HG03520 (cell line): ENCODE measurements around the gene HIVEP2.

Experiments used
- ATAC-seq: cut with Tn5 transposase; IDR thresholded peaks from one replicate; pipeline ENCODE4 v1.9.1; 2021; ENCODE audit warnings: mild to moderate bottlenecking, moderate library complexity; ENCODE audit not compliant: unreplicated experiment

The HIVEP2 gene

GRCh38 chr6:142896732-142897131 is 48.2 kb downstream of the HIVEP2 start:
- ATAC-seq = no peak

- ATAC-seq = no peak
These were observed 51.9 kb downstream of the HIVEP2 start for GRCh38 chr6:142893088-142893487.

DNA sequence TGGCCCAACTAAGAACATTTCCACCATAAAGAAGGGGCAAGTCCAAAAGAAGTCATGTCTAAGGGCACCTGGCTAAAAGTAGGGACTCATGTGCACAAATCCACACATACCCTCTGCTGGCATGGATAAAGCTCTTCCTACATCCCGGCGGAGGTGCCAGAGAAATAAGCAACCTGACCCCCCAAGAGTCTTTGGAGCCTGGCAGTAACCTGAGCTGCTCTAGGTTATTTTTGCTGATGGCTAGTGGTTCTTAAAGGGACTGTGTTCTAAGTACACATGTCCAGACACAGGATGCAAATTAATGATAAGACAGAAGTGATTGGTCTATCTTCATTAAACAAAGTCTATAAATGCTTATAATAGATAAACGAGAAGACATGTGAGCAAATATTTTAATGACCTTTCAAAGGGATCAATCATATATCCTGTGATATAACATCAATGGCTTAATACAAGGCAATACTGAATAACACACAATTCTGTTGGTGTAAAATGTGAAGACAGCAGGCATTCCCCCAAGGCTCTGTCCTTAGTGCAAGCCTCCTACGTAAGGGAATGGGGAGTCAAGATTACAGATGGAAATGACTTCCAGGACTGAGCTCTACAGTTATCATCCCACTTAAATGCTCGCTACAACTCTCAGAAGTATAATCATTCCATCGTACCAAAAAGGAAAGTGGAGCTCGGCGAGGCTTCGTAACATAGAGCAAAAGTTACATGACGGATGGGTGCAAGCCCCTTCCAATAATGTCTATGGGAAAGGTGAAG is 52.5 kb downstream of the HIVEP2 start:
- no peak for ATAC-seq

GRCh38 chr6:142891454-142891853 is 53.5 kb downstream of the HIVEP2 start:
- ATAC-seq = no peak

DNA sequence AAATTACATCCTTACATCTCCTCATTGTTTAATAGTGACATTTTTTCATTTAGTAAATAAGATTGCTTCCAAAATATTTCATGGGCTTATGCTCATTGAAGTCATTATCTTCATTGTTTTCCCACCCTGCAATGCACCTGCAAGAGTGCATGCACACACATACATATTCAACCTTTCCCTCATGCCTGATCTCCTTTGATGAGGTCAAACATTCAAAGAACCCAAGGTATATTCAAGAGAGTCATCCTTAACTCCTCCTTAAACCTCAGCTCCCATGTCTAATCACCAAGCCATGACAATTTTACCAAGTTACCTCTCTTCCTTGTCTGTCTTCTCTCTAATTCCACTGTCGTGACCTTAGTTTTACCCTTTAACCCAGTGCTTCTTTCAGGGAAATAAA is 56.5 kb downstream of the HIVEP2 start:
- no peak for ATAC-seq

DNA sequence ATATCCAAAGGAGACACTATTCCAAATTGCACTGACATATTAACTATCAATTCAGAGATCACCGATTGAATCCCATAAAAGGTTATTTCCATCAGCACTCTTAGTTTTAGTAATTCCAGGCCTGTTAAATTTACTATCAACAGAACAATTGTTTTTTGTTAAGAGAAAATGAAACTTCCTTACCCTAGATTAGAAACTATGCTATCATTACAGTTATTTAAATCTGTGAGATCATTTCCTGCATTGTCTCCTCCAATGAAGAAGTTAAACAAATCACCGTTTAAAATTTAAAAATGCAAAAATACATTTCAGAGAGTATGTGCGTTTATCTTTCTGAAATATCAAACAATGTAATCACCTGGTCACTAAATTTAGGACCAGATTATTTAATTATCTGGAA is 57.5 kb downstream of the HIVEP2 start:
- no peak for ATAC-seq

- peak; percentile 77 for ATAC-seq
These were observed 58.4 kb downstream of the HIVEP2 start for GRCh38 chr6:142886431-142887170.

GRCh38 chr6:142885182-142885867 is 59.7 kb downstream of the HIVEP2 start:
- peak; percentile 67 for ATAC-seq

DNA sequence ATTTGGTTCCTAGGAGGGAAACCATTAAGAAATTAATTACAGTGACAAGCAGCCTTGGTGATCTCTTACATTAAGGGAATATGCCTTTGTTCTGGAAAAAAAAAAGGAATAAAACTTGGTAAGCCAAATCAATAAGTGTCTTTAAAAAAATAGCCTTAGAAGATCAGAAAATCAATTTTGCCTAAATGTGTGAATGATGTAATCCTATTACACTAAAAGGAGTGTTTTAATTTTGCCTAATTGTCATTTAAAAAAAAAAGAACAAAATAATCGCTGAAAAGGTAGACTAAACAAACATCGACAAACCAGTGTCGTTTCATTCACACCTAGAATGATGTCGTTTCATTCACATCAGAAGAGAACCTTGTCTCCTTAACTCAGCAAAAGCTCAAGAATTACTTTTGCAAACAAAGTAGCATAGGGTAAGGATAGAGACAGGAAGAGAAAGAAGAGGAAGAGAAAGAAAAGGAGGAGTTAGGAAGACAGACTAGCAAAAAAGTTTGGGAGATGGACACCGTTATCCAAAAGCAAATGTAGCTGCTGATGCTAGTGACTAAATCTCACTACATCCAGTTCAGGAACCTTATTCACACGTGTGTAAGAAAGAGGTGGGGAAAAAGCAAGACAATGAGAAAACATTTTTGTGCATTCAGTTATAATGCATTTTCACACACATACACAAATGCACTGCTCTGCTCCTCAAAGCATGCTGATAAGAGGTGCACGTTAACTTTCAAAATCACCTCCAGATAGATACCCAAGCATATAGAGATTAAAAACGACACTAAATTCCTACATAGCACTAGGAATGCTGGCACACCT is 60.6 kb downstream of the HIVEP2 start:
- ATAC-seq = no peak

- ATAC-seq = no peak
These were observed 62.0 kb downstream of the HIVEP2 start for GRCh38 chr6:142883011-142883410.

- no peak for ATAC-seq
These were observed 63.2 kb downstream of the HIVEP2 start for GRCh38 chr6:142881761-142882160.

DNA sequence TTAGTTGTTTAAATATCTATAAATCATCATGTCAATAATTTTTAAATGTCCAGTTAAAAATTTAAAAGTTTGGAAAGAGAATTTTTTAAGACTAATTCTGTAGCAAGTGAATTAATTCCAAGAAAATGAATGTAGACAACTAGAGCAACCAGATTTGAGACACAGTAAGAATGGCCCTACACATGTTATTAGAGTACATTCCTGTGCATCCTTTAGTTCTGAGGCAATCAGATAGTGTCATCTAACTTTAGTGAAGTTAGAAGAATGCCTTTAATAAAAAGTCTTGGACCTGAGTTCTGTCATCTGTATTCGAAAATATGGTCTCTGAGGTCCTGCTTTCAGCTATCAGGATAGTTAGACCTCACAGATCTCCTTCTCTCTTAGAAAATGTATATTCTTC is 63.7 kb downstream of the HIVEP2 start:
- ATAC-seq = no peak

DNA sequence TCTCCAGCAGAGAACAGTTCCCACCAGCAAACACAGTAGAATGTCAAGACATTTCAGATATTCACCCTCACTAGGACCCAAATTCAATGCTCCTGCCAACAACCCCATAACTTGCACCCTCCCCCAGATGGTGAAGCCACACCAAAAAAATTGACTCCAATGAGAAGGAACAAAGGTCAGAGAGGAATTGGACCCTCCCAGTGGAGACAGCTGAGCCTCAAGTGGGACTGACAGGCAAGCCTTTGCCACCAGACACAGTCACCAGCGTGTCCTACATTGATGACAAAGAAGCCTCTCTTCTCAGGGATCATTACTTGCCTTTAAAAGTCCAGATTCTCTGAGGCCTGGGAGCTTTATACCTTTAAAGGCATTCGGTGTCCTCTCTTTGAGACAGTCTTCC is 64.8 kb downstream of the HIVEP2 start:
- no peak for ATAC-seq

DNA sequence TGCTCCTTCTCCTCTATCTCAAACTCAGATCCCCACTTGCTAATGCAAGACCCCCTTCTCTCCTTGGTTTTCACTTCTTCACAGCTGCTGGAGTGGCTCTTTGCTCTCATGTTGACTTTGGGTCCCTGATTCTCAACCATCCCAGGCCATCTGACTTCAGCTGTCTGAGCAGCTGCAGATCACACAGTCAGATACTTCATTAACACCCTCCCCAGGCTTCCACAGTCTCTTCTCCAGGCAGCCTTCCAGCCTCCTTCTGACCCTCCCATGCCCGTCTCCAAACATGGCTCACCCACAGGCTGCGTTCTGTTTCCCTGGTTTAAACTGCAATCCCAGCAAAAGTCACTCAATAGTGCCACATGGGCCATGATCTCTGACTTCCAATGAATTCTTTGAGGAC is 65.4 kb downstream of the HIVEP2 start:
- ATAC-seq = no peak

- no peak for ATAC-seq
These were observed 65.9 kb downstream of the HIVEP2 start for GRCh38 chr6:142879076-142879475.

GRCh38 chr6:142878407-142878806 is 66.6 kb downstream of the HIVEP2 start:
- no peak for ATAC-seq

DNA sequence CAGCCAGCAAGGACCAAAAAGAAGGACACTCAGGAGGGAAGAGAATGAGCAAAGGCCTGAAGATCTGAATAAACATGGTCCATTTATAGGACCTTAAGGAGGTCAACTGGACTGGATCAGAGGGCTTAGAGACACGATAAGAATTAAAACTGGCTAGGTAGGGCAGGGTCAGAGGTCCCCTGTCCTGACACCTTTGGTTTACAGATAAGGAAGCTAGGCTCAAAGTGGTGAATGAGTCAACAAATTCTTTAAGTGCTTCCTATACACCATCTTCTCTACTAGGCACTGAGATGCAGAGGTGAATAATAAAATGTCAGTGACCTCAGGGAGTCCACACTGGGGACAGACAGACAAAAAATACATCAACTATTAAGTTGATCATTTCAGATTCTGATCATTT is 70.3 kb downstream of the HIVEP2 start:
- no peak for ATAC-seq

DNA sequence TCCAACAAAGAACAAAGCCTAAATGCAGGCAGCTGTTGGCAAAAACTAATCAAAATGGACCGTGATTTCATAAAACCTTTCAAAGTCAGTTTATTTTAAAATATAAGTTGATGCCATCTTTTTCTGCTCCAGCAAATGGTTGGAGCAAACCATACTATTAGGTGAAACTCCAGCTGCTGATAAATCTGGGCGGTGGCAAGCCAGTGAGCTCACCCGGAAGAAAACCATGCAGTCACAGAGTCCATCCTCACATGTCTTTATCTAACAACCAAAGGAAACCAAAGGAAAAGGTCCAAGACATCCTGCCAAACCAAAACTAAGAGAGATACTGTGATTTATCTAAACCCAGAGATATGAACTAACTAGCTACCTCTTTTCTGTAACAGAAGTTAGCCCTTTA is 72.6 kb downstream of the HIVEP2 start:
- ATAC-seq = no peak

DNA sequence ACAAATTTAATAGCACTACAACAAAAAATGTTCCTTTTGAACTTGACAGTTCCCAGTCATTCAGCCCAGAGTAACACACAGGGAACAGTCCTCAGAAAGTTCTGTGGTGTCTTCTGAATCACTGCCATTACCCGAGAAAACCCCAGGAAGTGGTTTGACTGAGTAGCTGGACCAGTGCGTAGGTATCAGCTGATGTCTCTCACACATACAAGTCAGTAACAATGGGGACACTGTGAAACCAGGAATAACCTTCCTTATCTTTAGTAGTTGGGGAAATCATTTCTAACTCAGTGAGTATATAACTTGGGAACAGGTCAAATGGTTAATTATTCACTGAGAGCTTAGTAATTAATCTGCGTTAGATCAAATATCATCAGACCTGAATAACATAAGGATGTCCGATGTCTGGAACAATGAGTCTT is 73.1 kb downstream of the HIVEP2 start:
- peak; percentile 90 for ATAC-seq

- no peak for ATAC-seq
These were observed 74.1 kb downstream of the HIVEP2 start for GRCh38 chr6:142870787-142871415.

DNA sequence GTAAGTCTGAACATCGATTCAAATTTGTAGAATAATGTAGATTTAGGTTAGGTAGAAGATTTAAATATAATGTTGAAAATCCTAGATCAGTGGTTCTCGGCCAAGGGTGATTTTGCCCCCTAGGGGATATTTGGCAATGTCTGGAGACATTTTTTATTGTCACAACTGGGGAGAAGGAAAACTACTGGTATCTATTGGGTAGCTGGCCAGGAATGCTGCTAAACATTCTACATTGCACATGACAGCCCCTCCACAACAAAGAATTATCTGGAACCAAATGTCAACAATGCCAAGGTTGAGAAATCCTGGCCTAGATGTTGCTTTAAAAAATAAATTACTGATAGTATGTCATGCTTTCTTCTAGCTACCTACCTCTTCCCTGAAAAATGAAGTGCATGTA is 76.1 kb downstream of the HIVEP2 start:
- ATAC-seq = no peak
